ENCODE data around the gene NOLC1.

NOLC1 gene

GRCh38 chr10:102135956-102136526 lies 16.1 kb upstream of the NOLC1 start:
- DNase-seq (ENCODE audit: insufficient read length, low spot score) (no peak), FAIRE-seq (no peak)
- TF ChIP-seq CTCF (IDR thresholded peaks at IDR 0.05; ENCODE audit: insufficient read depth, missing control alignments): no peak

- DNase-seq (ENCODE audit: insufficient read length, low spot score) (no peak), FAIRE-seq (no peak)
- no peak for TF ChIP-seq CTCF (IDR thresholded peaks at IDR 0.05; ENCODE audit: insufficient read depth, missing control alignments)
These were observed 12.7 kb upstream of the NOLC1 start for GRCh38 chr10:102139281-102140110.

- no peak for FAIRE-seq
- TF ChIP-seq CTCF (IDR thresholded peaks at IDR 0.05; ENCODE audit: insufficient read depth, missing control alignments): no peak
- no peak for DNase-seq (ENCODE audit: insufficient read length, low spot score)
These were observed 12.0 kb upstream of the NOLC1 start for GRCh38 chr10:102140218-102140617.

- DNase-seq (ENCODE audit: insufficient read length, low spot score) (no peak), FAIRE-seq (no peak)
- TF ChIP-seq CTCF (IDR thresholded peaks at IDR 0.05; ENCODE audit: insufficient read depth, missing control alignments): no peak
These were observed 11.2 kb upstream of the NOLC1 start for GRCh38 chr10:102140913-102141540.

GRCh38 chr10:102141583-102142107 lies 10.5 kb upstream of the NOLC1 start:
- no peak for DNase-seq (ENCODE audit: insufficient read length, low spot score)
- FAIRE-seq: no peak
- no peak for TF ChIP-seq CTCF (IDR thresholded peaks at IDR 0.05; ENCODE audit: insufficient read depth, missing control alignments)

GRCh38 chr10:102146971-102147428 lies 5.2 kb upstream of the NOLC1 start:
- TF ChIP-seq CTCF (IDR thresholded peaks at IDR 0.05; ENCODE audit: insufficient read depth, missing control alignments): no peak
- FAIRE-seq: no peak
- no peak for DNase-seq (ENCODE audit: insufficient read length, low spot score)
